HCT116 (cell line): ENCODE data around the gene AHRR.

Source experiments
- CTCF ChIP-seq, 3 experiments: fragments of 200-600 bp in 1 of 3; sonication (generic) in 1 of 3; IDR thresholded peaks in 2 of 3; conservative IDR thresholded peaks in 1 of 3; 2 replicates each; pipeline ENCODE4 v1.5.1; 2012 to 2017; ENCODE audit warnings: low read depth in 2 of 3, low read length in 2 of 3, antibody characterized with exemption in 1 of 3, borderline replicate concordance in 1 of 3, control low read depth in 1 of 3, mild to moderate bottlenecking in 1 of 3, mixed read lengths in 1 of 3, mixed run types in 1 of 3, moderate library complexity in 1 of 3; ENCODE audit not compliant: insufficient read depth in 1 of 3
- EZH2 ChIP-seq: fragments of 200-600 bp; sonication (generic); IDR thresholded peaks from 2 replicates; pipeline ENCODE4 v1.6.1; 2017; ENCODE audit warnings: antibody characterized with exemption, mixed run types
- EZH2phosphoT487 ChIP-seq: fragments of 200-600 bp; IDR thresholded peaks from 2 replicates; pipeline ENCODE4 v1.6.1; 2018; ENCODE audit warnings: antibody characterized with exemption, borderline replicate concordance
- JUND ChIP-seq: IDR thresholded peaks from 2 replicates; pipeline ENCODE4 v1.6.1; 2012
- POLR2A ChIP-seq: IDR thresholded peaks from 2 replicates; pipeline ENCODE4 v1.7.0; 2011; ENCODE audit warnings: borderline replicate concordance; ENCODE audit not compliant: insufficient read depth, insufficient read length; ENCODE audit errors: extremely low read depth
- POLR2AphosphoS5 ChIP-seq: IDR thresholded peaks from 2 replicates; pipeline ENCODE4 v1.6.1; 2011; ENCODE audit warnings: mild to moderate bottlenecking, low read depth, low read length, moderate library complexity
- RAD21 ChIP-seq: IDR thresholded peaks from 2 replicates; pipeline ENCODE4 v1.6.1; 2012; ENCODE audit warnings: low read depth, mild to moderate bottlenecking
- SIN3A ChIP-seq: IDR thresholded peaks from 2 replicates; pipeline ENCODE4 v1.6.1; 2012; ENCODE audit warnings: low read depth
- SRF ChIP-seq: IDR thresholded peaks from 2 replicates; pipeline ENCODE4 v1.6.1; 2012; ENCODE audit warnings: low read depth
- YY1 ChIP-seq: IDR thresholded peaks from 2 replicates; pipeline ENCODE4 v1.6.1; 2011; ENCODE audit warnings: low read length, low read depth, moderate library complexity, mild to moderate bottlenecking; ENCODE audit not compliant: insufficient replicate concordance; ENCODE audit errors: extremely low read depth
- ZFX ChIP-seq: fragments of 450-650 bp; IDR thresholded peaks from 2 replicates; pipeline ENCODE4 v1.6.1; 2017
- ZNF274 ChIP-seq: fragments of 200-500 bp; sonication (Bioruptor generic); IDR thresholded peaks from 2 replicates; pipeline ENCODE4 v1.6.1; 2014; ENCODE audit warnings: mild to moderate bottlenecking, low read depth, low read length, inconsistent platforms
- TF ChIP-seq, protein P1 (sequence below): IDR thresholded peaks from 2 replicates; pipeline ENCODE4 v1.6.1; 2012

GRCh38 chr5:364497-364896, 43.0 kb downstream of the AHRR start:
- TF ChIP-seq POLR2AphosphoS5 (no peak), POLR2A (no peak), CTCF (IDR thresholded peaks at IDR 0.05 in 2 of 3, conservative IDR thresholded peaks at IDR 0.05 in 1 of 3; ENCODE audit: borderline replicate concordance in 1 of 3, insufficient read depth in 1 of 3, low read depth in 2 of 3, low read length in 2 of 3) (no peak), ZNF274 (no peak), EZH2 (no peak), EZH2phosphoT487 (no peak), YY1 (no peak), JUND (no peak), SIN3A (no peak), SRF (no peak), RAD21 (no peak), ZFX (no peak)
- TF ChIP-seq, protein P1, sequence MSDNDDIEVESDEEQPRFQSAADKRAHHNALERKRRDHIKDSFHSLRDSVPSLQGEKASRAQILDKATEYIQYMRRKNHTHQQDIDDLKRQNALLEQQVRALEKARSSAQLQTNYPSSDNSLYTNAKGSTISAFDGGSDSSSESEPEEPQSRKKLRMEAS: no peak
